Body of pancreas (tissue), 4 donors: ENCODE results near the gene TIFAB. TPM values are rescaled to one million over a fixed set of nuclear protein-coding genes. Genes with fewer than 3 reads are reported as not detected.

Experiments used
- ATAC-seq: fragments of 150-250 bp; one replicate; pipeline ENCODE4 v1.9.1; 2016
- DNase-seq, 4 donors: peaks; one replicate each; pipeline ENCODE4 v3.0.0-alpha.2; 2019
- H3K27ac ChIP-seq, 4 donors: fragments of 200-600 bp; sonication (generic); 1 replicate in 3 of 4; 2 replicates in 1 of 4; pipeline versions ENCODE4 v1.5.1 to v1.6.1; 2016 to 2019; ENCODE audit warnings: mild to moderate bottlenecking in 1 of 4, mixed read lengths in 1 of 4, moderate library complexity in 1 of 4
- H3K27me3 ChIP-seq, 2 donors: fragments of 200-600 bp; sonication (generic); one replicate each; pipeline ENCODE4 v1.6.0; 2016; ENCODE audit warnings: mild to moderate bottlenecking in 1 of 2
- H3K36me3 ChIP-seq, 2 donors: fragments of 200-600 bp; sonication (generic); replicated peaks in 1 of 2; 2 replicates each; pipeline ENCODE4 v1.5.1; 2016; ENCODE audit warnings: low read depth in 2 of 2; ENCODE audit not compliant: insufficient read depth in 1 of 2
- H3K4me1 ChIP-seq: fragments of 200-600 bp; sonication (generic); one replicate; pipeline ENCODE4 v1.6.0; 2016
- H3K4me3 ChIP-seq, 2 donors: fragments of 200-600 bp; sonication (generic); 1 replicate in 1 of 2; 2 replicates in 1 of 2; pipeline ENCODE4 v1.5.1; 2016 to 2019
- H3K9me3 ChIP-seq, 3 donors: fragments of 200-600 bp; sonication (generic); 1 replicate in 2 of 3; 2 replicates in 1 of 3; pipeline ENCODE4 v1.5.1; 2016
- POLR2A ChIP-seq, 3 donors: fragments of 450-650 bp; IDR thresholded peaks; one replicate each; pipeline ENCODE4 v1.6.1; 2016; ENCODE audit warnings: antibody characterized with exemption in 3 of 3, mild to moderate bottlenecking in 2 of 3
- WGBS, 2 donors: methylation state at CpG; one replicate each; pipeline ENCODE4 v1.1.5; 2017; 5-methylcytosine and 5-hydroxymethylcytosine counted together
- intact Hi-C: fragments of 100-400 bp; cut with DNase I; formaldehyde crosslinking; loops from one replicate; pipeline ENCODE4 v1.15.1; 2023
- total RNA-seq, 2 donors: library from RNA; depleted of rRNA; stranded (reverse); fragments of >200 nt; gene quantifications; one replicate each; pipeline ENCODE4 v1.1.0, GENCODE V29; 2016
- TF ChIP-seq, protein P1 (sequence below), 7 experiments: fragments of 450-650 bp in 4 of 7; fragments of 200-600 bp in 3 of 7; sonication (generic) in 3 of 7; IDR thresholded peaks; one replicate each; pipeline ENCODE4 v1.5.1; 2016 to 2019; ENCODE audit warnings: antibody characterized with exemption in 7 of 7

The TIFAB gene
- total RNA-seq, 2 donors from 2014 or later: not detected

DNA sequence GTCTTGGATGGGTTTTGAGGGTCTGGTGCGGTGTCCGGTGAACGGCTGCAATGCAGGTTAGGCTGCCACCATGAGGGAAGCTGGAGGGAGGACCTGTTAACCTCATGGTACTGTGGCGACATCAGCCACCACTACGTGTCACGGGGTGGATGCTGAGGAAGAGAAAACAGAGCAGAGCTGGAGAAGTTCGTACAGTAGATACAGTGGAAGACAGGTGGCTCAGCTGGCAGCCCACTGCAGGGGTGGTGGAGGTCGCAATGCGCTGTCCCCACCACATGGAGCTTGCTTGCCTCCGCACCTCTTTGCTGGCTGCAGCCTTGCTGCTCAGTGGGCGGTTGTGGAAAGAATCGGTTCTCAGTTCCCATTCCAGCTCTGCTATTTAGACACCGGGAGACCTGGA, 7.8 kb downstream of the TIFAB start:
- Histone ChIP-seq H3K27me3 (no peaks in the 10 kb centered on the region), H3K4me1 (no peaks in the 10 kb centered on the region), H3K4me3 (no peak overlapping the region), H3K9me3 (no peaks in the 10 kb centered on the region), H3K27ac (no peak overlapping the region), H3K36me3 (no peaks in the 10 kb centered on the region)
- TF ChIP-seq, protein P1, sequence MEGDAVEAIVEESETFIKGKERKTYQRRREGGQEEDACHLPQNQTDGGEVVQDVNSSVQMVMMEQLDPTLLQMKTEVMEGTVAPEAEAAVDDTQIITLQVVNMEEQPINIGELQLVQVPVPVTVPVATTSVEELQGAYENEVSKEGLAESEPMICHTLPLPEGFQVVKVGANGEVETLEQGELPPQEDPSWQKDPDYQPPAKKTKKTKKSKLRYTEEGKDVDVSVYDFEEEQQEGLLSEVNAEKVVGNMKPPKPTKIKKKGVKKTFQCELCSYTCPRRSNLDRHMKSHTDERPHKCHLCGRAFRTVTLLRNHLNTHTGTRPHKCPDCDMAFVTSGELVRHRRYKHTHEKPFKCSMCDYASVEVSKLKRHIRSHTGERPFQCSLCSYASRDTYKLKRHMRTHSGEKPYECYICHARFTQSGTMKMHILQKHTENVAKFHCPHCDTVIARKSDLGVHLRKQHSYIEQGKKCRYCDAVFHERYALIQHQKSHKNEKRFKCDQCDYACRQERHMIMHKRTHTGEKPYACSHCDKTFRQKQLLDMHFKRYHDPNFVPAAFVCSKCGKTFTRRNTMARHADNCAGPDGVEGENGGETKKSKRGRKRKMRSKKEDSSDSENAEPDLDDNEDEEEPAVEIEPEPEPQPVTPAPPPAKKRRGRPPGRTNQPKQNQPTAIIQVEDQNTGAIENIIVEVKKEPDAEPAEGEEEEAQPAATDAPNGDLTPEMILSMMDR (IDR thresholded peaks at IDR 0.05): no peak
- no peak for TF ChIP-seq POLR2A (IDR thresholded peaks at IDR 0.05)
- 71 to 85% methylated on average over 12 to 13 of the region's 13 CpGs for WGBS, 2 donors
- intact Hi-C loops: no loop called here
- ATAC-seq (no peak), DNase-seq (no peak)

DNA sequence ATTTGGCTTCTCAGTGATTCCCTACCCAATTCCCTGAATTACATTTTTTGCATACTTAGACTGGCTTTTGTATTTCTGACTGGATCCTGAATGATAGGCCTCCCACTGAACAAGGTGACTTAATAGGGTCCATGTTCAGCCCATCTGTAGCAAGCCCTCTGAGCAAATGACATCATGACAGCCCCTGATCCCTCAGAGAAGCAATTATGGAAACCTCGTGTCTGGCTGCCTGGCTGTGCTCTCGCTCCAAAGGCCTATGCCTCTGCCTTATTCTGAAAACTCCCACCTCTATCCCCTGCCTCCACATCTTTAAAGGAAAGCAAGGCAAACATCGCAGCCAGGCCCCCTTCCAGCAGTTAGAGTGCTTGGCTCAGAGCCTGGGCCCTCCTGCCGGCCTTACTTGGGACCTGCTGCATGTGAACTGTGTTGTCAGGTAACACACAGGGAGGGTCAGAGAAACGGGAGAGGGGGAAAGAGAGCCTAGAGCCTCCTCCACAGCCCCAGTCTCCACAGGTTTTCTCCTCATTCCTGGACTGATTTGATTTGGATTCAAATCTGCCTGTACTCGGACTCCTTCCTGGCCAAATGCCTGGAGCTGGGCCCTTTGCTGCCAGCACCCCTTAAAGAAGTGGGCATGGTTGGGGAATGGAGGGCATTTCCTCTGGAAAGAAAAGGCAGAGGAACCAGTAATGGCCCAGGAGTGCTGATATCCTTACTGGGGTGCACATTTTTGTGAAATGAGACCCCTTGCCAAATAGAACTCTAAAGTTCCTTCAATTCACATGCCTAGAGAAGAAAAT, 8.8 kb downstream of the TIFAB start:
- TF ChIP-seq, protein P1 (IDR thresholded peaks at IDR 0.05): no peak
- TF ChIP-seq POLR2A (IDR thresholded peaks at IDR 0.05): no peak
- Histone ChIP-seq H3K27me3 (no peaks in the 10 kb centered on the region), H3K9me3 (no peaks in the 10 kb centered on the region), H3K36me3 (no peaks in the 10 kb centered on the region), H3K4me1 (peaks cover 2% of the 10 kb centered on the region), H3K4me3 (no peak overlapping the region), H3K27ac (no peak overlapping the region)
- DNase-seq: no peak
- intact Hi-C loops: no loop called here
- 69 to 83% methylated on average over 6 of the region's 6 CpGs for WGBS, 2 donors
- ATAC-seq: no peak

DNA sequence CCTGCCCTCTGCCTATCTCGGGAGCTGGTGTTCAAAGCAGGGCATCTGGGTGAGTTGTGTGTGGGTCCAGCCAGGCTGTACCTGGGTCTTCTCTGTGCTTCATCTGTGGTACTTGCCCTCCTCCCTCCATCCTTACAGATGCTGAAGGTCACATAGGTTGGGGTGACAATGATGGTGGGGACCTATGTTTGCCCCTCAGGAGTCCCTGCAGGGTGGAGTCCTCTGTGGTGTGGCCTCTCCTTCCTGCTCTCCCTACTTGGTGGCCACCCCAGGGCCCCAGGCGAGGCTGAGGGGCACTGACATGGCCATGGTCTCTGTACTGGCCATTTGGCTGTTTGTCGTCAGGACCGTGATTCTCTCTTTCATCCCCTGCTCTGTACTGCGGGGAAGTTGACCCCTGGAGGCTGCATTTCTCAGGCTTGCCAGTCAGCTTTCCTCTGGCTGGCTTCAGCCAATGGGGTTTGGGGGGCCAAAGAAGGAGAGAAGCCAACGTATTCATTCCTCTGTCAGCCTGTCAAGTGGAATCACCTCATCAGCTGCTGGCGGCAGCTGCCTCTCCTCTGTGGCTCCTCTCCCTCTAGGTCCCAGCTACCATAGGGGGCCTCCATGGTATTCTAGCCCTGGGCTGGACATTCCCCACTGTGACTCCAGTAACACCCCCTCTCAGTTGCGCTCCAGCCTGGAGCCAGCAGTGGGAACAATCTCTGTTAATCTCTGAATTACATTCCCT, 9.6 kb downstream of the TIFAB start:
- ATAC-seq (no peak), DNase-seq (no peak)
- peaks cover 8% of the 10 kb centered on the region for H3K4me1 ChIP-seq
- no peaks in the 10 kb centered on the region for H3K36me3 ChIP-seq
- TF ChIP-seq, protein P1 (IDR thresholded peaks at IDR 0.05): no peak
- no peaks in the 10 kb centered on the region for H3K27me3 ChIP-seq
- 75 to 90% methylated on average over 6 to 8 of the region's 8 CpGs for WGBS, 2 donors
- H3K9me3 ChIP-seq: no peaks in the 10 kb centered on the region
- no peak overlapping the region for H3K27ac ChIP-seq
- intact Hi-C loops: no loop called here
- no peak overlapping the region for H3K4me3 ChIP-seq

DNA sequence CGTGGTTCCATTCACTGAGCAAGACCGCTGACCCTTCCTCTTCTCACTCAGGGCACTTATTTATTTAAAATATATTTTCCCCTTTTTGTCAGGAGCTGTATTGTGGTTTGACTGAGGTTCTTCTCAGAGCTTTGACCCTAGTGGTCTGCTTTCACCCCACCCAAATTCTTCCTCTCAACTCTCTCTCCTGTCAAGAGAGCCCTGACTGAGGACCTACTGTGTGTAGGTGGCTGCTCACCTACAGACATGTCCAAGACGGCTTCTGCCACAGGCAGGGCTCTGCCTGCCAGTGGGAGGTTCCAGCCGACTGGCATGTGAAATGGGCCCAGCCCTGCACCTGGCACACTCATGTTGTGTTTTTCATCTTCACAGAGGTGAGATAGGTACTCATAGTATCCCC, 10.2 kb downstream of the TIFAB start:
- ATAC-seq (no peak), DNase-seq (no peak)
- Histone ChIP-seq H3K4me3 (no peak overlapping the region), H3K36me3 (no peaks in the 10 kb centered on the region), H3K4me1 (peaks cover 8% of the 10 kb centered on the region), H3K27ac (no peak overlapping the region), H3K27me3 (no peaks in the 10 kb centered on the region), H3K9me3 (no peaks in the 10 kb centered on the region)
- intact Hi-C loops: no loop called here
- TF ChIP-seq, protein P1 (IDR thresholded peaks at IDR 0.05): no peak
- no peak for TF ChIP-seq POLR2A (IDR thresholded peaks at IDR 0.05)
- 63 to 72% methylated on average over 4 of the region's 4 CpGs for WGBS, 2 donors
